Activated CD8-positive, alpha-beta T cell treated with anti-CD3 and anti-CD28 coated beads for 36 hours (primary cell): ENCODE data around the gene POLR3K. TPM values are rescaled to one million over a fixed set of nuclear protein-coding genes. Genes with fewer than 3 reads are reported as not detected.

ENCODE experiments used
- ATAC-seq: fragments of 200-7000 bp; cut with Tn5 transposase; one replicate; pipeline ENCODE4 v1.10.0; 2021; ENCODE audit warnings: mild to moderate bottlenecking, moderate library complexity
- CTCF ChIA-PET: fragments of 350-600 bp; sonication (Branson Sonifier 250); formaldehyde crosslinking; loops from one replicate; lab custom pipeline; 2021; ENCODE audit warnings: antibody characterized with exemption; lab: Charles Lee
- POLR2A ChIA-PET: fragments of 350-600 bp; sonication (Branson Sonifier 250); formaldehyde crosslinking; loops from one replicate; lab custom pipeline; 2021; ENCODE audit warnings: antibody characterized with exemption; lab: Charles Lee
- DNase-seq: peaks from one replicate; pipeline ENCODE4 v3.0.0-alpha.2; 2020
- H3K27ac Mint-ChIP-seq: one replicate; pipeline ENCODE4 v1.8.0; 2021; ENCODE audit warnings: mild to moderate bottlenecking, mixed read lengths
- H3K27me3 Mint-ChIP-seq: one replicate; pipeline ENCODE4 v1.8.0; 2021; ENCODE audit warnings: mixed read lengths
- H3K36me3 Mint-ChIP-seq: one replicate; pipeline ENCODE4 v1.8.0; 2021; ENCODE audit warnings: low read depth, mixed read lengths
- H3K4me1 Mint-ChIP-seq: one replicate; pipeline ENCODE4 v1.8.0; 2021; ENCODE audit warnings: low read depth, mixed read lengths
- H3K4me3 Mint-ChIP-seq: one replicate; pipeline ENCODE4 v1.8.0; 2021; ENCODE audit warnings: mild to moderate bottlenecking, moderate library complexity, mixed read lengths
- H3K9me3 Mint-ChIP-seq: one replicate; pipeline ENCODE4 v1.8.0; 2021; ENCODE audit warnings: mixed read lengths
- CTCF ChIP-seq: fragments of 200-600 bp; IDR thresholded peaks from one replicate; pipeline ENCODE4 v1.8.0; 2022; ENCODE audit warnings: antibody characterized with exemption, mild to moderate bottlenecking
- intact Hi-C: fragments of 100-400 bp; cut with micrococcal nuclease; formaldehyde crosslinking; loops from one replicate; pipeline ENCODE4 v1.10.0; 2022
- total RNA-seq, 2 experiments: library from RNA; stranded (reverse); gene quantifications; one replicate each; pipeline ENCODE4 v1.2.3, GENCODE V29; 2021

The POLR3K gene
- total RNA-seq, 2 experiments from 2014 or later = 51.3 to 52.6 TPM

- H3K9me3 Mint-ChIP-seq = no peaks in the 10 kb centered on the region
- H3K4me3 Mint-ChIP-seq = no peak overlapping the region
- peaks cover 4% of the 10 kb centered on the region for H3K4me1 Mint-ChIP-seq
- no peak for DNase-seq
- H3K27ac Mint-ChIP-seq = no peak overlapping the region
- ChIA-PET CTCF (interaction anchor here (1.3 to 20.7 kb wide), 3 partner anchors 10 to 113 kb away, joined by 4 to 458 read pairs (median 6); no protein-coding TSS in a partner anchor), POLR2A (interaction anchor here (0.6 to 1.4 kb wide), 5 partner anchors 13 to 146 kb away, joined by 3 to 4 read pairs (median 3); no protein-coding TSS in a partner anchor)
- no peaks in the 10 kb centered on the region for H3K36me3 Mint-ChIP-seq
- no peak for TF ChIP-seq CTCF
- ATAC-seq = no peak
- intact Hi-C loops = no loop called here
- peaks cover 21% of the 10 kb centered on the region for H3K27me3 Mint-ChIP-seq
Measured at GRCh38 chr16:69181-69580, 15.8 kb upstream of the POLR3K start.

GRCh38 chr16:67884-68789, 14.7 kb upstream of the POLR3K start:
- ChIA-PET CTCF (interaction anchor here (1.3 to 20.7 kb wide), 2 partner anchors 26 to 114 kb away, joined by 4 to 458 read pairs; no protein-coding TSS in a partner anchor), POLR2A (interaction anchor here (0.8 to 1.4 kb wide), 4 partner anchors 9 to 34 kb away, joined by 3 to 4 read pairs (median 4); partner anchors contain the start of gene MPG)
- intact Hi-C loops = no loop called here
- peaks cover 4% of the 10 kb centered on the region for H3K4me1 Mint-ChIP-seq
- no peak overlapping the region for H3K4me3 Mint-ChIP-seq
- peaks cover 13% of the 10 kb centered on the region for H3K27me3 Mint-ChIP-seq
- ATAC-seq (no peak), DNase-seq (no peak)
- no peak for TF ChIP-seq CTCF
- H3K9me3 Mint-ChIP-seq = no peaks in the 10 kb centered on the region
- no peaks in the 10 kb centered on the region for H3K36me3 Mint-ChIP-seq
- no peak overlapping the region for H3K27ac Mint-ChIP-seq

GRCh38 chr16:67183-67791, 13.9 kb upstream of the POLR3K start:
- ChIA-PET CTCF (interaction anchor here (2.6 to 20.7 kb wide), 4 partner anchors 11 to 40 kb away, joined by 23 to 458 read pairs (median 40); no protein-coding TSS in a partner anchor), POLR2A (interaction anchor here (0.8 to 1.6 kb wide), 2 partner anchors 10 to 18 kb away, joined by 4 to 5 read pairs; partner anchors contain the start of gene MPG)
- Mint-ChIP-seq H3K4me3 (no peak overlapping the region), H3K27me3 (peaks cover 9% of the 10 kb centered on the region), H3K27ac (no peak overlapping the region), H3K9me3 (no peaks in the 10 kb centered on the region), H3K4me1 (no peaks in the 10 kb centered on the region), H3K36me3 (no peaks in the 10 kb centered on the region)
- intact Hi-C loops = no loop called here
- DNase-seq (no peak), ATAC-seq (no peak)
- no peak for TF ChIP-seq CTCF

- DNase-seq (no peak), ATAC-seq (no peak)
- H3K9me3 Mint-ChIP-seq = no peaks in the 10 kb centered on the region
- no peaks in the 10 kb centered on the region for H3K36me3 Mint-ChIP-seq
- intact Hi-C loops = no loop called here
- no peak overlapping the region for H3K27ac Mint-ChIP-seq
- CTCF ChIA-PET = interaction anchor here (0.7 to 20.7 kb wide), 32 partner anchors 7 to 317 kb away, joined by 3 to 458 read pairs (median 6); partner anchors contain the start of genes HBM, HBQ1, MPG and POLR3K
- POLR2A ChIA-PET = interaction anchor here (0.7 to 2.3 kb wide), 7 partner anchors 8 to 29 kb away, joined by 3 to 12 read pairs (median 5); partner anchors contain the start of gene MPG
- H3K4me1 Mint-ChIP-seq = no peaks in the 10 kb centered on the region
- TF ChIP-seq CTCF = no peak
- no peak overlapping the region for H3K4me3 Mint-ChIP-seq
- peaks cover 6% of the 10 kb centered on the region for H3K27me3 Mint-ChIP-seq
Measured at GRCh38 chr16:66309-67182, 13.1 kb upstream of the POLR3K start.
